Neural cell (in vitro differentiated cells): ENCODE measurements around the gene MGAT4C. TPM values are rescaled to one million over a fixed set of nuclear protein-coding genes. Genes with fewer than 3 reads are reported as not detected.

Experiments
- H2AFZ ChIP-seq: fragments of 200-600, 300-800 bp; sonication (generic), shearing (Covaris generic); 2 replicates; pipeline ENCODE4 v1.6.0; 2014; ENCODE audit warnings: low read depth, mild to moderate bottlenecking, antibody characterized with exemption, low read length, moderate library complexity
- H3F3A ChIP-seq: fragments of 200-600 bp; shearing (Covaris generic); 2 replicates; pipeline ENCODE4 v1.6.1; 2016; ENCODE audit warnings: mild to moderate bottlenecking, moderate library complexity, mixed read lengths, antibody characterized with exemption, low read length; ENCODE audit not compliant: insufficient read depth, poor library complexity, severe bottlenecking
- H3K27ac ChIP-seq: fragments of 200-600, 300-800 bp; sonication (generic), shearing (Covaris generic); 2 replicates; pipeline ENCODE4 v1.5.1; 2014; ENCODE audit warnings: mild to moderate bottlenecking, low read length, moderate library complexity
- H3K27me3 ChIP-seq: fragments of 300-800, 200-600 bp; sonication (generic), shearing (Covaris generic); 2 replicates; pipeline ENCODE4 v1.6.0; 2014; ENCODE audit warnings: mild to moderate bottlenecking, low read depth, low read length, moderate library complexity; ENCODE audit not compliant: insufficient read depth
- H3K36me3 ChIP-seq: fragments of 300-800, 200-600 bp; sonication (generic), shearing (Covaris generic); 2 replicates; pipeline ENCODE4 v1.5.1; 2014; ENCODE audit warnings: mild to moderate bottlenecking, antibody characterized with exemption, low read length, moderate library complexity; ENCODE audit not compliant: insufficient read depth
- H3K4me2 ChIP-seq: fragments of 300-800, 200-600 bp; sonication (generic), shearing (Covaris generic); 2 replicates; pipeline ENCODE4 v1.6.0; 2014; ENCODE audit warnings: mild to moderate bottlenecking, low read length
- H3K4me3 ChIP-seq: fragments of 300-800, 200-600 bp; sonication (generic), shearing (Covaris generic); 2 replicates; pipeline ENCODE4 v1.5.1; 2014; ENCODE audit warnings: mild to moderate bottlenecking, low read length, moderate library complexity
- H3K79me2 ChIP-seq: fragments of 200-600 bp; shearing (Covaris generic); replicated peaks from 2 replicates; pipeline ENCODE4 v1.6.0; 2014; ENCODE audit warnings: mild to moderate bottlenecking, low read length, moderate library complexity; ENCODE audit not compliant: insufficient read depth
- H3K9ac ChIP-seq: fragments of 300-800, 200-600 bp; sonication (generic), shearing (Covaris generic); 2 replicates; pipeline ENCODE4 v1.6.1; 2016; ENCODE audit warnings: mild to moderate bottlenecking, low read length, mixed read lengths
- H3K9me2 ChIP-seq: fragments of 200-600 bp; shearing (Covaris generic); 2 replicates; pipeline ENCODE4 v1.6.1; 2016; ENCODE audit warnings: mild to moderate bottlenecking, low read length, mixed read lengths; ENCODE audit not compliant: insufficient read depth
- H3K9me3 ChIP-seq: fragments of 200-600, 300-800 bp; sonication (generic), shearing (Covaris generic); 2 replicates; pipeline ENCODE4 v1.6.1; 2016; ENCODE audit warnings: mild to moderate bottlenecking, mixed run types, low read length, moderate library complexity, mixed read lengths
- H4K20me1 ChIP-seq: fragments of 200-600 bp; shearing (Covaris generic); 2 replicates; pipeline ENCODE4 v1.6.1; 2016; ENCODE audit warnings: mild to moderate bottlenecking, mixed run types; ENCODE audit not compliant: insufficient read depth
- EP300 ChIP-seq: fragments of 450-650 bp; conservative IDR thresholded peaks from 2 replicates; pipeline ENCODE4 v1.6.1; 2014; ENCODE audit warnings: antibody characterized with exemption, mild to moderate bottlenecking, moderate library complexity; ENCODE audit not compliant: poor library complexity, severe bottlenecking
- EZH2 ChIP-seq: fragments of 200-600, 300-800 bp; shearing (Covaris generic), sonication (generic); IDR thresholded peaks from 2 replicates; pipeline ENCODE4 v1.6.1; 2014; ENCODE audit warnings: antibody characterized with exemption, low read length, borderline replicate concordance, mild to moderate bottlenecking; ENCODE audit not compliant: insufficient read depth, poor library complexity, severe bottlenecking
- MXI1 ChIP-seq: fragments of 450-650 bp; conservative IDR thresholded peaks from 2 replicates; pipeline ENCODE4 v1.6.1; 2014; ENCODE audit warnings: antibody characterized with exemption, mild to moderate bottlenecking; ENCODE audit not compliant: poor library complexity, severe bottlenecking
- POLR2AphosphoS5 ChIP-seq: IDR thresholded peaks from 2 replicates; pipeline ENCODE4 v1.6.1; 2012
- RAD21 ChIP-seq: fragments of 450-650 bp; conservative IDR thresholded peaks from 2 replicates; pipeline ENCODE4 v1.6.1; 2014; ENCODE audit warnings: antibody characterized with exemption, mild to moderate bottlenecking, moderate library complexity
- REST ChIP-seq: IDR thresholded peaks from 2 replicates; pipeline ENCODE4 v1.6.1; 2012; ENCODE audit warnings: borderline replicate concordance
- SMC3 ChIP-seq: fragments of 450-650 bp; conservative IDR thresholded peaks from 2 replicates; pipeline ENCODE4 v1.6.1; 2014; ENCODE audit warnings: antibody characterized with exemption, mild to moderate bottlenecking, moderate library complexity; ENCODE audit not compliant: poor library complexity
- TAF1 ChIP-seq: IDR thresholded peaks from 2 replicates; pipeline ENCODE4 v1.6.1; 2012; ENCODE audit warnings: low read depth
- polyA plus RNA-seq: library from polyadenylated mRNA; depleted of rRNA; stranded (reverse); fragments of >200 nt; gene quantifications from 2 replicates; pipeline ENCODE4 v1.2.3, GENCODE V29; 2014
- TF ChIP-seq, protein P1 (sequence below): fragments of 450-650 bp; IDR thresholded peaks from 2 replicates; pipeline ENCODE4 v1.5.1; 2014; ENCODE audit warnings: antibody characterized with exemption, mild to moderate bottlenecking, moderate library complexity; ENCODE audit not compliant: poor library complexity, severe bottlenecking

The MGAT4C gene
- polyA plus RNA-seq, 1 donor from 2014 or later = 20.7 TPM

DNA sequence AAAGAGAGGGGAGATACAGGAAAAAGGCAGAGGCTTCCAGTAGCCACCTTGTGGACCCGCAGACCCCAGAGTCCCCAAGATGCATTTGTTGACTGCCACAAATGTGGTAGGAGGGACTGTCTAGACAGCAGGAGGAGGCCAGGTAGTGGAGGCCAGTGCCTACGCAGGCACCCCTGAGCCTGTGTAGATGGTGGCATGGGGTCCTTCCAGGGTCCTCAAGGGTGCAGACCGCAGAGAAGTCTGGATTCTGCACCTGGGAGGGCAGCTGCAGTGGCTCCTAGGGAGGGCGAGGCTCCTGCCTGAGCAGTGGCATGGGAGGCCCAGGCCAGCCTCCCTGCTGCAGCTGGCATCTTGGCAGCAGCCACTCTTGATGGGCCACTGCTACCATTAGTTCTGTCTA lies 262.4 kb downstream of the MGAT4C start:
- no peak overlapping the region for H3K4me3 ChIP-seq
- H3K79me2 ChIP-seq = no peaks in the 10 kb centered on the region
- no peaks in the 10 kb centered on the region for H3F3A ChIP-seq
- no peak overlapping the region for H3K4me2 ChIP-seq
- no peaks in the 10 kb centered on the region for H3K27me3 ChIP-seq
- peaks cover 3% of the 10 kb centered on the region for H3K9me3 ChIP-seq
- H4K20me1 ChIP-seq = no peaks in the 10 kb centered on the region
- H3K36me3 ChIP-seq = no peaks in the 10 kb centered on the region
- H3K9ac ChIP-seq = no peak overlapping the region
- no peaks in the 10 kb centered on the region for H3K9me2 ChIP-seq
- no peak overlapping the region for H3K27ac ChIP-seq
- H2AFZ ChIP-seq = no peak overlapping the region
- TF ChIP-seq, protein P1, sequence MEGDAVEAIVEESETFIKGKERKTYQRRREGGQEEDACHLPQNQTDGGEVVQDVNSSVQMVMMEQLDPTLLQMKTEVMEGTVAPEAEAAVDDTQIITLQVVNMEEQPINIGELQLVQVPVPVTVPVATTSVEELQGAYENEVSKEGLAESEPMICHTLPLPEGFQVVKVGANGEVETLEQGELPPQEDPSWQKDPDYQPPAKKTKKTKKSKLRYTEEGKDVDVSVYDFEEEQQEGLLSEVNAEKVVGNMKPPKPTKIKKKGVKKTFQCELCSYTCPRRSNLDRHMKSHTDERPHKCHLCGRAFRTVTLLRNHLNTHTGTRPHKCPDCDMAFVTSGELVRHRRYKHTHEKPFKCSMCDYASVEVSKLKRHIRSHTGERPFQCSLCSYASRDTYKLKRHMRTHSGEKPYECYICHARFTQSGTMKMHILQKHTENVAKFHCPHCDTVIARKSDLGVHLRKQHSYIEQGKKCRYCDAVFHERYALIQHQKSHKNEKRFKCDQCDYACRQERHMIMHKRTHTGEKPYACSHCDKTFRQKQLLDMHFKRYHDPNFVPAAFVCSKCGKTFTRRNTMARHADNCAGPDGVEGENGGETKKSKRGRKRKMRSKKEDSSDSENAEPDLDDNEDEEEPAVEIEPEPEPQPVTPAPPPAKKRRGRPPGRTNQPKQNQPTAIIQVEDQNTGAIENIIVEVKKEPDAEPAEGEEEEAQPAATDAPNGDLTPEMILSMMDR = no peak

DNA sequence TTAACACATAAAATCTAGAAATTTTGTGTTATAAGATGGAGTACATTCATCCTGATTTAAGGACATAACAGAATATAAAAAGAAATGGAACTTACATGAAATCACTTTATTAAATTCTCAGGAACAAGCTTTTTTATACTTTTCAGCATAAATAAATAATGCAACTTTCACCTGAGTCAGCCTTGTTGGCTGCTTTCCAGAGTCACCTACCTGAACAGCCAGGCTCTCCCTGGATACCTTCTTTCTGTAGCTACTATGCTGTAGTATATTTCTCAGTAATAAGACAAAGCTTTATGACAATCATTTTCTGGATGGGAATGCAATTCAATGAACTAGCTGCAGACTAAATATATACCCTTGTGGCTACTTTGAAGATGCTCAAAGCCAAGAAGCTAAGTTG lies 270.2 kb downstream of the MGAT4C start:
- no peaks in the 10 kb centered on the region for H3K9me3 ChIP-seq
- H3K27ac ChIP-seq = no peak overlapping the region
- H4K20me1 ChIP-seq = no peaks in the 10 kb centered on the region
- no peak overlapping the region for H3K4me3 ChIP-seq
- no peak overlapping the region for H3K4me2 ChIP-seq
- no peaks in the 10 kb centered on the region for H3K9me2 ChIP-seq
- TF ChIP-seq, protein P1 = no peak
- no peak for TF ChIP-seq EZH2
- no peak for TF ChIP-seq MXI1
- no peak for TF ChIP-seq RAD21
- TF ChIP-seq REST = no peak
- no peak for TF ChIP-seq EP300
- no peak for TF ChIP-seq SMC3
- TF ChIP-seq TAF1 = no peak
- TF ChIP-seq POLR2AphosphoS5 = no peak
- H3K9ac ChIP-seq = no peak overlapping the region
- no peaks in the 10 kb centered on the region for H3K27me3 ChIP-seq
- H3K79me2 ChIP-seq = no peaks in the 10 kb centered on the region
- no peak overlapping the region for H2AFZ ChIP-seq
- no peaks in the 10 kb centered on the region for H3K36me3 ChIP-seq
- H3F3A ChIP-seq = no peaks in the 10 kb centered on the region
